ENCODE measurements around the gene AFDN.

DNA sequence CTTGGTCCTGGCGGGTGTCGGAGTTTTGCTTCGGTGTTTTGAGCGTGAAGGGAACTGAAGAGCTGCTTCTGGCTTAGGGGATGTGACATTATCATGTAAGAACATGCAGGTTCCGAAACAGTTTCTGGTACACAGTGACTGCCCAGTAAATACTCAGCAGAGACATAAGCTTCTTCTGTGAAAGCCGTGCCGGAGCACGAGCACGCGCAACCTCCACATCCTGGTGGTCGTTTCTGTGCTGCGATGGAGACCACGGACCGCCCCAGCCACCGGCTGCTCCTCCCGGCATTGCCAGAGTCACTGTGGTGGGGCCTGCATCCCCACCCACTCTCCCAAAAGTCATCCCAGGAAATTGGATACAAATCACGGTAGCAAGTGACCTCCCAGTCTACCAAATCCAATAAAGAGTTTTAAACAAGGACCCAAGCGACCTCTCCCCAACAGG, 189.5 kb downstream of the AFDN start:
- TF ChIP-seq CTCF (IDR thresholded peaks at IDR 0.05) (no peak), EP300 (IDR thresholded peaks at IDR 0.05) (no peak)
